Measurements from ENCODE around the gene MAP2K1. TPM values are rescaled to one million over a fixed set of nuclear protein-coding genes. Genes with fewer than 3 reads are reported as not detected.

Gene MAP2K1
- total RNA-seq, 4 donors from 2014 or later = 13.2 to 46.4 (median 33.5) TPM

- no peaks in the 10 kb centered on the region for H3K36me3 ChIP-seq
- H3K27me3 ChIP-seq = no peaks in the 10 kb centered on the region
- no peak for DNase-seq
- no peaks in the 10 kb centered on the region for H3K4me1 ChIP-seq
- no peak overlapping the region for H3K27ac ChIP-seq
- TF ChIP-seq CTCF (IDR thresholded peaks at IDR 0.05) = no peak
- H3K4me3 ChIP-seq = no peak overlapping the region
- intact Hi-C loops (cut with DNase I; ENCODE audit: low total_unique reads) = no loop called here
- no peaks in the 10 kb centered on the region for H3K9me3 ChIP-seq
Measured at GRCh38 chr15:66425837-66426236, 39.1 kb downstream of the MAP2K1 start.

GRCh38 chr15:66429117-66429516, 42.4 kb downstream of the MAP2K1 start:
- Histone ChIP-seq H3K9me3 (no peaks in the 10 kb centered on the region), H3K27me3 (no peaks in the 10 kb centered on the region), H3K4me3 (no peak overlapping the region), H3K27ac (no peak overlapping the region), H3K4me1 (no peaks in the 10 kb centered on the region), H3K36me3 (no peaks in the 10 kb centered on the region)
- intact Hi-C loops (cut with DNase I; ENCODE audit: low total_unique reads) = no loop called here
- DNase-seq = no peak
- no peak for TF ChIP-seq CTCF (IDR thresholded peaks at IDR 0.05)
- TF ChIP-seq POLR2A (IDR thresholded peaks at IDR 0.05) = no peak

GRCh38 chr15:66429546-66429945, 42.8 kb downstream of the MAP2K1 start:
- Histone ChIP-seq H3K36me3 (no peaks in the 10 kb centered on the region), H3K4me3 (no peak overlapping the region), H3K27me3 (no peaks in the 10 kb centered on the region), H3K4me1 (no peaks in the 10 kb centered on the region), H3K9me3 (no peaks in the 10 kb centered on the region), H3K27ac (no peak overlapping the region)
- intact Hi-C loops (cut with DNase I; ENCODE audit: low total_unique reads) = no loop called here
- TF ChIP-seq CTCF (IDR thresholded peaks at IDR 0.05) = no peak
- TF ChIP-seq POLR2A (IDR thresholded peaks at IDR 0.05) = no peak
- DNase-seq = no peak

GRCh38 chr15:66430627-66431255, 44.0 kb downstream of the MAP2K1 start:
- no peaks in the 10 kb centered on the region for H3K36me3 ChIP-seq
- TF ChIP-seq CTCF (IDR thresholded peaks at IDR 0.05) (no peak), POLR2A (IDR thresholded peaks at IDR 0.05) (no peak)
- no peaks in the 10 kb centered on the region for H3K4me1 ChIP-seq
- no peak overlapping the region for H3K27ac ChIP-seq
- intact Hi-C loops (cut with DNase I; ENCODE audit: low total_unique reads) = no loop called here
- H3K4me3 ChIP-seq = no peak overlapping the region
- no peak for DNase-seq
- no peaks in the 10 kb centered on the region for H3K9me3 ChIP-seq
- H3K27me3 ChIP-seq = no peaks in the 10 kb centered on the region

- intact Hi-C loops (cut with DNase I; ENCODE audit: low total_unique reads) = no loop called here
- no peak for DNase-seq
Measured at GRCh38 chr15:66433726-66434125, 47.0 kb downstream of the MAP2K1 start.

More at GRCh38 chr15:66433726-66434125, 47.0 kb downstream of the MAP2K1 start:
- TF ChIP-seq CTCF (IDR thresholded peaks at IDR 0.05) (no peak), POLR2A (IDR thresholded peaks at IDR 0.05) (no peak)
- no peaks in the 10 kb centered on the region for H3K27me3 ChIP-seq
- no peaks in the 10 kb centered on the region for H3K36me3 ChIP-seq
- H3K27ac ChIP-seq = no peak overlapping the region
- no peaks in the 10 kb centered on the region for H3K9me3 ChIP-seq
- H3K4me3 ChIP-seq = no peak overlapping the region
- no peaks in the 10 kb centered on the region for H3K4me1 ChIP-seq
